HFF-Myc (cell line): ENCODE data around the gene ZC3H4.

ENCODE experiments used
- DNase-seq: peaks from one replicate; pipeline ENCODE4 v3.0.0-alpha.2; 2011; ENCODE audit warnings: low read depth; ENCODE audit errors: extremely low read depth
- H3K4me3 ChIP-seq: replicated peaks from 2 replicates; pipeline ENCODE4 v1.5.1; 2011; ENCODE audit warnings: low read depth, mild to moderate bottlenecking, control low read depth, low read length
- TF ChIP-seq, protein P1 (sequence below): IDR thresholded peaks from 2 replicates; pipeline ENCODE4 v1.5.1; 2012; ENCODE audit warnings: mild to moderate bottlenecking, low read depth, low read length, control low read depth; ENCODE audit errors: missing control alignments

ZC3H4 gene

DNA sequence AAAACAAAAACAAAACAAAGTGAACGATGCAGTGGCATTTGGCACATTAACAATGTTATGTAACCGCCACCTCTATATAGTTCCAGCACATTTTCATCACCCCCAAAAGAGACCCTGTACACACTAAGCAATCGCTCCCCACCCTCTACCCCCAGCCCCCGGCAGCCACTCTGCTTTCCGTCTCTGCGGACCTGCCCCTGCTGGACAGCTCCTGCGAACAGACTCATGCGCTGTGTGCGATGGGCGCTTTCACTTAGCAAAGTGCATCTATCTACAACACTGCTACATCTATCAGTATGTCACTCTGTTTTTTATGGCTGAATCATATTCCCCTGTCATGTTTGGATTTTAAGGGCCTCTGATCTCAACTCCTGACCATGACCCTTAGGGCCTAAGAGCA lies 40.0 kb downstream of the ZC3H4 start:
- TF ChIP-seq, protein P1, sequence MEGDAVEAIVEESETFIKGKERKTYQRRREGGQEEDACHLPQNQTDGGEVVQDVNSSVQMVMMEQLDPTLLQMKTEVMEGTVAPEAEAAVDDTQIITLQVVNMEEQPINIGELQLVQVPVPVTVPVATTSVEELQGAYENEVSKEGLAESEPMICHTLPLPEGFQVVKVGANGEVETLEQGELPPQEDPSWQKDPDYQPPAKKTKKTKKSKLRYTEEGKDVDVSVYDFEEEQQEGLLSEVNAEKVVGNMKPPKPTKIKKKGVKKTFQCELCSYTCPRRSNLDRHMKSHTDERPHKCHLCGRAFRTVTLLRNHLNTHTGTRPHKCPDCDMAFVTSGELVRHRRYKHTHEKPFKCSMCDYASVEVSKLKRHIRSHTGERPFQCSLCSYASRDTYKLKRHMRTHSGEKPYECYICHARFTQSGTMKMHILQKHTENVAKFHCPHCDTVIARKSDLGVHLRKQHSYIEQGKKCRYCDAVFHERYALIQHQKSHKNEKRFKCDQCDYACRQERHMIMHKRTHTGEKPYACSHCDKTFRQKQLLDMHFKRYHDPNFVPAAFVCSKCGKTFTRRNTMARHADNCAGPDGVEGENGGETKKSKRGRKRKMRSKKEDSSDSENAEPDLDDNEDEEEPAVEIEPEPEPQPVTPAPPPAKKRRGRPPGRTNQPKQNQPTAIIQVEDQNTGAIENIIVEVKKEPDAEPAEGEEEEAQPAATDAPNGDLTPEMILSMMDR, result no peak
- DNase-seq, result no peak
- no peak overlapping the region for H3K4me3 ChIP-seq

DNA sequence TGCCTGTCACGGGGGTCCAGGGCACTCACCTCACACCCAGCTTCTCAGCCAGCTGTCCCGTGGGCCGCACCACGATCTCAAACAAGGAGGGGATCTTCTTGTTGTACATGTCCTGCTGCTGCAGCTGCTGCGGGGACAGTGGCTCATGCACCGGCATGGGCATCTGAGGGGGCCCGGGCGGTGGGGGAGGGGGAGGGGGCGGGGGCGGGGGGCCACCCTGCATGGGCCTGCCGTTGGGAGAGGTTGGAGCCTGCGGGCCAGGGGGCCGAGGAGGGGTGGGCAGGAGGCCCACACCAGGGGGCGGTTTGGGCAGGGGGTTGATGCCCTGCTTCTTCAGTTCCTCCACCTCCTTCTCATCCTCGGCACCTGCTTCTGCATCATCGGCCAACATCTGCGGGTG lies 41.3 kb downstream of the ZC3H4 start:
- TF ChIP-seq, protein P1, result no peak
- no peak overlapping the region for H3K4me3 ChIP-seq
- DNase-seq, result no peak

DNA sequence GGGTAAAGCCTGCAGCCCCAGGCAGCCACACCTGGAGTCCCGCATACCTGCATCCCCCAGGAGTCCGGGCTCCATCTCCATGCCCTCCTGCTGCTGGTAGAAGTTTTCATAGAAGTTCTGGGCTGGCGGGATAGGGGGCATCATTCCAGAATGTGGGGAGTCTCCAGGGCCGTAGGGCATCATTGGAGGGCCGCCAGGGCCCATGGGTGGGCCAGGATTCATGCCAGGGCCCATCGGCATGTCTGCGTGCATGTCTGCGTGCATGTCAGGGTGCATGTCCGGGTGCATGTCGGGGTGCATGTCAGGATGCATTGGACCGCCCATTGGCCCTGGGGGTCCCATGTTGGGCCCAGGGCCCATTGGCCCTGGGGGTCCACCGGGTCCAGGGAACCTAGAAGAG lies 41.8 kb downstream of the ZC3H4 start:
- H3K4me3 ChIP-seq, result no peak overlapping the region
- TF ChIP-seq, protein P1, result no peak
- no peak for DNase-seq

DNA sequence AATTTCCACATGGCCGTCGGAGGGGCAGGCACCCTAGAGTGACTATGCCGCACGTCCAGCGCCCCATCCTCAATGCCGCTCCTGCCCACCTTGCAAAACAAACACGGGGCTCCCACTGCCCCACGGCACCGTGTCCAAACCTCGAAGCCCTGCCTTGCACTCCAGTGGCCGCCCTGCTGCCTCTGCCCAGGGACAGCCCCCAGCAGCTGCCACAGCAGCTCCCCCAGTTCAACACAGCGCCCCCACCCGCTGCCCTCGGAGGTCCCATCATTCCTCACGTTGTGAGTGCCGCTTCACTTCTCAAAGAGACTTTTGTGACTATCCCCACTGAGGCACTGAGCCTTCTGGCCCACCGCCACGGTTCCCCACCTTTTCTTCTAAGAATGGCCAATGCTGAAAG lies 42.8 kb downstream of the ZC3H4 start:
- TF ChIP-seq, protein P1, result no peak
- H3K4me3 ChIP-seq, result no peak overlapping the region
- no peak for DNase-seq

DNA sequence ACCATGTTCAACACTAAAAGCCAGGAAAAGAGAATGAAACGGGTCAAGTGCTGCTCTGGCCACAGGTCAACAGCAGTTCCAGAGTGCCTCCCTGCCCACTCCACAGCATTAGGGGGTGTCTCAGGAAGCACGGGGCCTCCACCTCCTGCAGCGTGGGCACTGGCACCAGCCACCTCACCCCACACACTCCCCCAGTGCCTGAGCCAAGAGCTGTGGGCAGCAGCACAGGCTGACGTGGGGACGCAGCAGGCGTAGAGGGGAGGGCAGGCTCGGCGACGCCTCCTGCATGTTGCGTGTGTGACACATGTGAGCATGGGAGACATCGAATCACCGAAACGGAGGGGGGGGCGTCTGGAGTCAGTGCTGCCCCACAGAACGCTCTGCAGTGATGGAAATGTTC lies 43.8 kb downstream of the ZC3H4 start:
- TF ChIP-seq, protein P1, result no peak
- H3K4me3 ChIP-seq, result no peak overlapping the region
- no peak for DNase-seq

DNA sequence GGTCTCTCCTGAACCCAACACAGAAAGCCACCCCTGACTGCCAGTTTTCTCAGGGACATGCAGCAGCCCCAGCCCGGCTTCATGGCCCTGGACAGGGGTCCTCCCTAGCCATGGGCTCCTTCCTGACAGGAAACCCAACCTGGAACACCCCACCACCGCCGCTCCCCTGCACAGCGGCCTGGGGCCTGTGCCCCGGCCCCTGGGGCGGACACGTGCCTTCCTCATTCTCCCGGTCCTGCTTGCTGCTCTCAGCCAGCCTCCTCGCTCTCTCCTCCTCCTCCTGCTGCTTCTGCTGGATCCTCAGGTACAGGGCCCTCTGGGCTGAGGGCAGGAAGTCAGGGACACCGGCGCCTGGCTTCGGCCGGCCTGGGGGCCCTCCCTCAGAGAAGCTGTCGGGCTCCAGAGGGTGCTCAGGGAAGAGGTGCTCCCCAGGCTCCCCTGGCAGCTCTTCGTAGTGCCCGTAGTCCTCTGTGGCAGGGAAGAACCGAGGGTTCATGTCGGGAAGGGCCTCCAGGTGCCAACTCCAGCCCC lies 44.6 kb downstream of the ZC3H4 start:
- TF ChIP-seq, protein P1, result no peak
- H3K4me3 ChIP-seq, result no peak overlapping the region
- DNase-seq, result no peak

DNA sequence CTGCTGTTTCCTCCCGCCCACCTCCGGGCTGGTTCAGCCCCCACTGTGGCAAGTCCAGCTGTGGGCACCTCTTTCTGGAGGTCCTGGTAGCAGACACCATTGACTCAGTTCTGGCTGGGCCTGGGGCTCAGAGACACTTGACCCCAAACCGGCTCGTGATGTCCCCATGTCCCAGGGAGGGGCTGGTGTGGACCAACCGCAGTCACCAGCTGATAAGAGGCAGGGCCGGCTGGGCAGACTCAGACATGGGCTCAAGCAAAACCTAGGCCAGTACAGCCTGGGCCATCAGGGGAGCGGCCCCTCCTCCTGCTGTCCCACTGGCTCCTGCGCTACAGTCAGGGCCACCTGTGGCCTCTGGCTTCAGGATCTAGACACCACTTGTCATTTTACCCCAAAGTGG lies 45.3 kb downstream of the ZC3H4 start:
- H3K4me3 ChIP-seq, result no peak overlapping the region
- no peak for DNase-seq
- TF ChIP-seq, protein P1, result no peak
